ENCODE measurements around the gene SLC9A9. TPM values are rescaled to one million over a fixed set of nuclear protein-coding genes. Genes with fewer than 3 reads are reported as not detected.

The SLC9A9 gene
- total and polyA plus RNA-seq, 10 of the 15 experiments (the other 5 are each of a cell fraction or from before 2014, with no cell fraction given) = 3.5 to 14.2 (median 9.3) TPM

GRCh38 chr3:143637133-143637532 lies 211.1 kb downstream of the SLC9A9 start:
- no peaks in the 10 kb centered on the region for H3K27me3 ChIP-seq (replicated peaks in 1 of 2; ENCODE audit: control insufficient read depth in 2 of 2, insufficient read depth in 2 of 2, low read length in 1 of 2)
- DNase-seq (ENCODE audit: low read depth, low spot score) (no peak), FAIRE-seq (no peak), ATAC-seq (no peak)
- ChIA-PET SMC1A (ENCODE audit: uncharacterized antibody, unreplicated experiment) (interaction anchor here (0.6 to 1.6 kb wide), 2 partner anchors 38 to 101 kb away, joined by 3 to 4 read pairs; no protein-coding TSS in a partner anchor), POLR2A (no interaction called here), CTCF (interaction anchor here (0.9 to 1.1 kb wide), 2 partner anchors 10 to 809 kb away, joined by 3 to 4 read pairs; no protein-coding TSS in a partner anchor), RAD21 (ENCODE audit: unreplicated experiment) (no interaction called here)
- WGBS (ENCODE audit: insufficient coverage, insufficient replicate concordance, low lambda C conversion rate, missing lambda C conversion rate) = 100% methylated on average over 1 of the region's 1 CpG
- H3K4me1 ChIP-seq (ENCODE audit: control insufficient read depth, insufficient read depth, low read length) = no peaks in the 10 kb centered on the region
- H2AFZ ChIP-seq (ENCODE audit: control insufficient read depth, low read depth, low read length) = no peak overlapping the region
- H3K36me3 ChIP-seq (ENCODE audit: control insufficient read depth in 2 of 2, insufficient read depth in 2 of 2, low read length in 1 of 2) = no peaks in the 10 kb centered on the region
- H3K4me3 ChIP-seq = no peak overlapping the region
- no peak overlapping the region for H3K9ac ChIP-seq (ENCODE audit: control insufficient read depth, insufficient read depth, low read length)
- H3K79me2 ChIP-seq (ENCODE audit: control insufficient read depth, insufficient read depth, low read length) = no peaks in the 10 kb centered on the region
- no peaks in the 10 kb centered on the region for H4K20me1 ChIP-seq (ENCODE audit: control insufficient read depth, insufficient read depth)
- in situ Hi-C loops (cut with MboI) (no loop called here), intact Hi-C loops (cut with micrococcal nuclease; ENCODE audit: unreplicated experiment) (no loop called here)
- no peak for TF ChIP-seq CEBPZ (IDR thresholded peaks at IDR 0.05; ENCODE audit: low read depth, low read length)
- no peak for TF ChIP-seq MYB (IDR thresholded peaks at IDR 0.05; ENCODE audit: borderline replicate concordance, low read depth, low read length)
- TF ChIP-seq SMAD5 (IDR thresholded peaks at IDR 0.05; ENCODE audit: low read depth) = no peak
- BruUV-seq (replicated peaks) = no TSS peak
- H3K27ac ChIP-seq (ENCODE audit: control insufficient read depth, insufficient read depth) = no peak overlapping the region
- no peak overlapping the region for H3K4me2 ChIP-seq (ENCODE audit: control insufficient read depth, insufficient read depth)
- H3K9me3 ChIP-seq (replicated peaks; ENCODE audit: control insufficient read depth, insufficient read depth, low read length) = peaks cover 2% of the 10 kb centered on the region

- Histone ChIP-seq H3K79me2 (ENCODE audit: control insufficient read depth, insufficient read depth, low read length) (no peaks in the 10 kb centered on the region), H3K27me3 (replicated peaks in 1 of 2; ENCODE audit: control insufficient read depth in 2 of 2, insufficient read depth in 2 of 2, low read length in 1 of 2) (no peaks in the 10 kb centered on the region), H3K9me3 (replicated peaks; ENCODE audit: control insufficient read depth, insufficient read depth, low read length) (peaks cover 2% of the 10 kb centered on the region), H3K9ac (ENCODE audit: control insufficient read depth, insufficient read depth, low read length) (no peak overlapping the region), H3K4me3 (no peak overlapping the region), H2AFZ (ENCODE audit: control insufficient read depth, low read depth, low read length) (no peak overlapping the region), H3K27ac (ENCODE audit: control insufficient read depth, insufficient read depth) (no peak overlapping the region), H3K36me3 (ENCODE audit: control insufficient read depth in 2 of 2, insufficient read depth in 2 of 2, low read length in 1 of 2) (no peaks in the 10 kb centered on the region), H4K20me1 (ENCODE audit: control insufficient read depth, insufficient read depth) (no peaks in the 10 kb centered on the region), H3K4me2 (ENCODE audit: control insufficient read depth, insufficient read depth) (no peak overlapping the region), H3K4me1 (ENCODE audit: control insufficient read depth, insufficient read depth, low read length) (no peaks in the 10 kb centered on the region)
- WGBS (ENCODE audit: insufficient coverage, insufficient replicate concordance, low lambda C conversion rate, missing lambda C conversion rate) = 71% methylated on average over 4 of the region's 4 CpGs
- RAD21 ChIA-PET (ENCODE audit: unreplicated experiment) = no interaction called here
- no peak for FAIRE-seq
- no TSS peak for BruUV-seq (replicated peaks)
- CTCF ChIA-PET = no interaction called here
- SMC1A ChIA-PET (ENCODE audit: uncharacterized antibody, unreplicated experiment) = no interaction called here
- DNase-seq (ENCODE audit: low read depth, low spot score) = no peak
- in situ Hi-C loops (cut with MboI) = no loop called here
- POLR2A ChIA-PET = no interaction called here
- intact Hi-C loops (cut with micrococcal nuclease; ENCODE audit: unreplicated experiment) = no loop called here
- ATAC-seq = no peak
- TF ChIP-seq ZNF207 (IDR thresholded peaks at IDR 0.05; ENCODE audit: borderline replicate concordance) (no peak), EZH2 (IDR thresholded peaks at IDR 0.05; ENCODE audit: borderline replicate concordance, control insufficient read depth, low read depth, low read length) (no peak), NR2F1 (conservative IDR thresholded peaks at IDR 0.05) (no peak), ATF3 (IDR thresholded peaks at IDR 0.05; ENCODE audit: borderline replicate concordance, extremely low read depth, low read depth, low read length) (no peak), POLR2A (IDR thresholded peaks at IDR 0.05; ENCODE audit: low read depth, low read length) (no peak), CHD1 (IDR thresholded peaks at IDR 0.05; ENCODE audit: low read depth, low read length) (no peak), ATF7 (IDR thresholded peaks at IDR 0.05; ENCODE audit: low read depth) (no peak), SMARCA5 (IDR thresholded peaks at IDR 0.05) (no peak), MEF2B (IDR thresholded peaks at IDR 0.05; ENCODE audit: partially characterized antibody, poor library complexity, severe bottlenecking) (no peak), IKZF2 (IDR thresholded peaks at IDR 0.05) (no peak), NFXL1 (IDR thresholded peaks at IDR 0.05; ENCODE audit: borderline replicate concordance) (no peak), RAD51 (IDR thresholded peaks at IDR 0.05) (no peak), SIN3A (IDR thresholded peaks at IDR 0.05; ENCODE audit: low read depth, low read length) (no peak)
These were observed 213.3 kb downstream of the SLC9A9 start for GRCh38 chr3:143634991-143635390.
